Epidermal melanocyte (primary cell): ENCODE measurements around the gene TNNT3.

Source experiments
- DNase-seq: peaks from one replicate; pipeline ENCODE4 v3.0.0; 2011; ENCODE audit warnings: low spot score; ENCODE audit not compliant: insufficient read length

The TNNT3 gene

GRCh38 chr11:1922481-1923081 lies 3.1 kb downstream of the TNNT3 start:
- DNase-seq = no peak

GRCh38 chr11:1923201-1923956 lies 3.9 kb downstream of the TNNT3 start:
- no peak for DNase-seq

DNA sequence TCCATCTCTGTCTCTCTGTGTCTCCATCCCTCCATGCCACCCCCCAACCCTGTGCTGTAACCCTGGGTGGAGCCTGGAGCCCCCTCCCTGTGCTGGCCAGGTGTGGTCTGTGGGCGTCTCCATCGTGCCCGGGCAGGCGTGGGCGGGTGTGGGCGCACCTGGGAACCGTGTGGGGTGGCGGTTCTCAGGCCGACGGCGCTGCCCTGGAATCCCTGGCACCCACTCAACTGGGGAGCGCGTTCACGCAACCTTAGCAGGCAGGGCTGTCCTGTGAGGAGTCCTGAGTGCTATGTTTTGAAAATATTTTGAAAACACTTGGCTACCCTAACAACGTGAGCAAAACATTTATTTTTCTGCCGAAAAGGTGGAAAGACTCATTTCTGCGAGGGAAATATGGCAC lies 4.7 kb downstream of the TNNT3 start:
- DNase-seq = no peak

DNA sequence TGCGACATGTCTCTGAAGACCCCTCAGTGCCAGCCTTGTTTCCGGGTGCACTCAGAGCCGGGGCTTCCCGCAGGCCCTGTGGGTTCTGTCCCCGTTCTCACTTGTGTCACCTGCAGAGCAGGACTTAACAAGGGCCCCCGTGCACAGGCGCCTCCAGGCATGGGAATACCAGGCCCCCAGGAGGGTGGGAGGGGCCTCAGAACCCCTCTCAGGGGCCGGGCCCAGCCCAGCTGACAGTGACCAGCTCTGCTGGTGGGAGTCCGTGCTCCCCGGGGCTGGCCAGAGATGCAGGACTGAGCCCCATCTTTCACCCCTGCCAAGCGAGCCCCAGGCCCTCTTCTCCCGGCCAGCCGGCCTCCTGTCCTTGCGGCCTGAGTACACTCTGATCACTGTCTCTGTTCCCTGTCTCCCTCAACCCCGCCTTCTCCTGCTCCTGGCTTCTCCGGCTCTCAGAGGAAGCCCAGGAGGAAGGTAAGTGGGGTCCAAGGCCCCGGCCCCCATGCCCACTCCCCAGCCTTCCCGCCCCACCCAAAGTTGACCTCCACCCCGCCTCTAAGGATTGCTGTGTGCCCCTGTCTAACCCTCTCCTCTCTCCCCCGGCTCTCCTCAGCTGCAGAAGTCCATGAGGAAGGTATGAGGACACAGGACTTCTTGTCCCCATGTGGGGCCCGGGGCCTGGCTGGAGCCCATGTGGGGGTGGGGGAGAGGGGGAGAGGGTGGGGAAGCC lies 5.3 kb downstream of the TNNT3 start:
- DNase-seq = no peak

GRCh38 chr11:1925373-1926155 lies 6.1 kb downstream of the TNNT3 start:
- no peak for DNase-seq

GRCh38 chr11:1926156-1927025 lies 6.9 kb downstream of the TNNT3 start:
- DNase-seq = no peak

GRCh38 chr11:1927026-1927847 lies 7.7 kb downstream of the TNNT3 start:
- DNase-seq = no peak

DNA sequence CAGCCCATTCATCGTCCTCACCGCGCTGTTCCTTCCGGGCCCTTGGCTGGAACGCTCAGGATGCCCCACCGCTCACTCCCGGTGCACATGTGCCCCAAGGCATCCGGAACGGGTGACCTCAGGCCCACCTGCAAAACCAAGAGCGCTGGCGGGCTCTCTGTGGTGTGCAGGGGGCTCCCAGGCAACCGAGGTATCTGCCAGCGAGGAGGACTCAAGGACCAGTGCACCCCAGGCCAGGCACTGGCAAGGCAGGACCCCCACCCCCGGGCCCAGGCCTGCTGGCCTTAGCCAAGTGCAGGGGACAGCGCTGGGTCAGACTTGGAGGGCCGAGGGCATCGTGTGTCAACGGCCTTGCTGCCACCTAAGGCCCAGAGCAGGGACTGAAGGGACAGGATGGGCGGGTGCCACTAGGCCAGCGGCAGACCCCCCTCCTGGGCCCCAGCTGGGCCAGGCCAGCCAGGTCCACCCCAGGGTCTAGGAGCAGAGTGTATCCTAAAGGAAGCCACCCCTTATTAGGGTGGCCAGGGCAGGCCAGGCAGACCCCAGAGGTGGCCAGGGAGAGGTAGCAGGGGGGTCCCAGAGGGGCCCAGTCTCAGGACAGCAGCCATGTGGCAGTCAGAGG lies 8.5 kb downstream of the TNNT3 start:
- no peak for DNase-seq

GRCh38 chr11:1928470-1928890 lies 9.0 kb downstream of the TNNT3 start:
- DNase-seq = no peak

- DNase-seq = no peak
Observed at GRCh38 chr11:1928891-1929541, 9.5 kb downstream of the TNNT3 start.

DNA sequence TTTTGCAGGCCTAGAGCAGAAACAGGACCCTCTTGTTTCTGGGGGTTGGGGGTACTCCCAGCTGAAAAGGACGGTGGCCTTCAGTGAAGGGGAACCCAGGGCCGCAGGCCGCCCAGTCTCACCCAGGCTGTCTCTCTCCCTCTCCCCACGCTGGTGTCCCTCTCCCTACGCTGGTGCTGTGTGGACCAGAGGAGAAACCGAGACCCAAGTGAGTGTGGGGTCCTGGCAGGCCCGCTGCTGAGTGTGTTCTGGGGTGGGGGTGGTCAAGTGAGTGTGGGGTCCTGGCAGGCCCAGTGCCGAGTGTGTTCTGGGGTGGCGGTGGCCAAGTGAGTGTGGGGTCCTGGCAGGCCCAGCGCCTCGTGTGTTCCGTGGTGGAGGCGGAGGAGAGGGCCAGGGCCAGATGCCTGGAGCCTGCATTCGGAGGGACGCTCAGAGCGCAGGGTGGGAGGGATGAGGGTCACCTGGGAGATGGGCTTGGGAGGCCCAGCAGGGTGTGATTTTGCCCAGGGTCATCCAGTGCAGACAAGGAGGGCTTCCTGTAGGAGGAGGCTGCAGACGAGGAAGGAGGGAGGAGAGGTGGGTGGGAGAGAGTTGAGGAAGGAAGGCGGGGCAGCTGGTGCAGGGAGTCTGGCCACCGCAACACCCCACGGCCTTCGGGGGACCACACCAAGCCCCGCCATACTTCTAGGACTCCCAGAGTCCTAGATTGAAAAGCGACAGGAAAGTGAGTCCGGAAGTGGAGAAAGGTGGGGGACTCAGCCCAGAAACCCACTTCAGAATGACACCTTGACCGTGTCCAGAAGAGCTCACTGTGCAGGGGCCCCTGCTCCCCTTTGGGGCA lies 10.3 kb downstream of the TNNT3 start:
- DNase-seq = no peak

- no peak for DNase-seq
Observed at GRCh38 chr11:1930462-1930830, 10.9 kb downstream of the TNNT3 start.

GRCh38 chr11:1931341-1932104 lies 12.0 kb downstream of the TNNT3 start:
- no peak for DNase-seq

- no peak for DNase-seq
Observed at GRCh38 chr11:1932105-1932480, 12.6 kb downstream of the TNNT3 start.

DNA sequence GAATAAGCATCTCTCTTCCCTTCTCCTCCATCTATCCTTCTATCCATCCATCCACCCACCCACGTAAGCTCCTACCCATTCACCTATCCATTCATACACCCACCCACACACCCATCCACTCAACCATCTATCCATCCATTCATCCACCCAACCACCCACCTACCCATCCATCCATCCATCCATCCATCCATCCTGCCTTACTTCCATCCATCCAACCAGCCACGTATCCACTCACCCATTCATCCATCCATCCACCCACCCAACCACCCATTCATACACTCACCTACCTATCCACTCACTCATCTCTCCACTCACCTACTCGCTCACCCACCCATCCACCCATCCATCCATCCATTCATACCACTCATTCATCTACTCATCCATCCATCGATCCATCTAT lies 13.2 kb downstream of the TNNT3 start:
- DNase-seq = no peak

DNA sequence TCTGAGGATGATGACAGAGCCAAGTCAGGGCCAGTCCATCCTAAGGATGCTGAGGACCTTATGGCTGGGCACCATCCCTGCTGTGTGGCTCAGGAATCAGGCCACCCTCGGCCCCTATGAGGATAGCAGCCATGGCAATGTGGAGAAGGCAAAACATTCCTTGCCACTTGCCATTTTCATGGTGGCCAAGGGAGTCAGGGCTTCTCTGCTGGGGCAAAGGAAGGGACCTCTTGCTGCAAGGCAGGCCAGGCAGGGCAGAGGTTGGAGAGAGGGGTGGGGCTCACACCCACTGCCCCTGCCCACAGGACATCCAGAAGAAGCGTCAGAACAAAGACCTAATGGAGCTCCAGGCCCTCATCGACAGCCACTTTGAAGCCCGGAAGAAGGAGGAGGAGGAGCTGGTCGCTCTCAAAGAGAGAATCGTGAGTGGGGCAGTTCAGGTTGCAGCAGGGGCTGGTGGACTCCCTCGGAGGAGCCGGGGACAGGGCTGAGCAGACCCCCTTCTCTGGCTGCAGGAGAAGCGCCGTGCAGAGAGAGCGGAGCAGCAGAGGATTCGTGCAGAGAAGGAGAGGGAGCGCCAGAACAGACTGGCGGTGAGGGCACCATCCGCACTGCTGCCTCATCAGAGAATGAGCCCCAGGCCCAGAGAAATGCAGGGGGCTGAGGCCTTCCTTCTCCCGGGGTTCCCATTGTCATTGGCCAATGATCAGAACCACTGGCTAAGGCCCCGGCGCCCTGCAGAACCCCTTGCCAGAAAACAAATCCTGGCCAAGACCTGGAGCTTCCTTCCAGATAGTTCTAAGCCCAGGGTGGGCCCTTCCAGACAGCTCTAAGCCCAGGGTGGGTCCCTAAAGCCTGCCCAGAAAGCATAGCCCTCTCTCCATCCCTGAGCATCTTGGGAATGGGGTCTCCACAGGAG lies 14.2 kb downstream of the TNNT3 start:
- DNase-seq = no peak
